Kidney (tissue), 11 donors: ENCODE data around the gene U2AF1. TPM values are rescaled to one million over a fixed set of nuclear protein-coding genes. Genes with fewer than 3 reads are reported as not detected.
"Not testable (repeated sequence)": the region's sequence is repeated elsewhere in the genome, so short reads cannot be mapped to it uniquely, and the experiment has no call there.

Source experiments
- DNase-seq, 5 donors: peaks; one replicate each; pipeline ENCODE4 v3.0.0-alpha.2; 2013 to 2020
- FAIRE-seq: peaks from 2 replicates; lab custom pipeline; 2012; peaks lifted over from hg19 to GRCh38; lab: Jason Lieb, UNC
- H3K27ac ChIP-seq, 2 donors: one replicate each; pipeline ENCODE4 v1.7.0; 2013; ENCODE audit warnings: low read depth in 2 of 2, low read length in 2 of 2, inconsistent platforms in 1 of 2
- H3K27me3 ChIP-seq: one replicate; pipeline ENCODE4 v1.7.1; 2013; ENCODE audit warnings: low read length, inconsistent platforms; ENCODE audit not compliant: control insufficient read depth, insufficient read depth
- H3K36me3 ChIP-seq, 3 donors: one replicate each; pipeline versions ENCODE4 v1.7.0 to v1.7.1; 2013; ENCODE audit warnings: low read length in 3 of 3, control low read depth in 1 of 3, inconsistent platforms in 1 of 3; ENCODE audit not compliant: insufficient read depth in 3 of 3, control insufficient read depth in 2 of 3
- H3K4me1 ChIP-seq, 3 donors: one replicate each; pipeline versions ENCODE4 v1.7.0 to v1.7.1; 2013; ENCODE audit warnings: low read length in 3 of 3, inconsistent platforms in 1 of 3, low read depth in 1 of 3; ENCODE audit not compliant: control insufficient read depth in 2 of 3, insufficient read depth in 2 of 3
- H3K4me3 ChIP-seq, 3 donors: one replicate each; pipeline versions ENCODE4 v1.7.0 to v1.8.1; 2013; ENCODE audit warnings: low read length in 3 of 3, control low read depth in 1 of 3, inconsistent platforms in 1 of 3
- H3K9ac ChIP-seq, 3 donors: one replicate each; pipeline versions ENCODE4 v1.7.0 to v1.7.1; 2013; ENCODE audit warnings: low read length in 3 of 3, control low read depth in 1 of 3, inconsistent platforms in 1 of 3
- H3K9me3 ChIP-seq, 3 donors: one replicate each; pipeline versions ENCODE4 v1.7.0 to v1.7.1; 2013; ENCODE audit warnings: low read length in 3 of 3, control low read depth in 1 of 3, inconsistent platforms in 1 of 3; ENCODE audit not compliant: control insufficient read depth in 2 of 3, insufficient read depth in 1 of 3
- intact Hi-C: fragments of 100-400 bp; cut with DNase I; formaldehyde crosslinking; loops from one replicate; pipeline ENCODE4 v1.11.1; 2022
- polyA plus RNA-seq: library from polyadenylated mRNA; stranded (reverse); fragments of 350-450 nt; fragmentation: Illumina TruSeq; extraction: RNeasy Lipid Tissue Mini Kit (QIAGEN cat#74804); gene quantifications from one replicate; pipeline ENCODE4 v1.2.3, GENCODE V29; 2014; ENCODE audit warnings: low read depth, low replicate concordance; ENCODE audit not compliant: insufficient read depth
- total RNA-seq: library from RNA; stranded (reverse); fragmentation: NEBNext Ultra II Directional; extraction: Animal tissue kit (Norgen Biotek cat#: 25700); gene quantifications from one replicate; pipeline ENCODE4 v1.2.1, GENCODE V29; 2021
- donor health status: control.
- donor health status: control.
- donor health status: DM: yes; HTN: yes; CAD: no.
- donor health status: Normal renal cell carcinoma (clear cell type).

U2AF1 gene
- total and polyA plus RNA-seq, 2 donors from 2014 or later: 15.7 to 44.7 TPM

DNA sequence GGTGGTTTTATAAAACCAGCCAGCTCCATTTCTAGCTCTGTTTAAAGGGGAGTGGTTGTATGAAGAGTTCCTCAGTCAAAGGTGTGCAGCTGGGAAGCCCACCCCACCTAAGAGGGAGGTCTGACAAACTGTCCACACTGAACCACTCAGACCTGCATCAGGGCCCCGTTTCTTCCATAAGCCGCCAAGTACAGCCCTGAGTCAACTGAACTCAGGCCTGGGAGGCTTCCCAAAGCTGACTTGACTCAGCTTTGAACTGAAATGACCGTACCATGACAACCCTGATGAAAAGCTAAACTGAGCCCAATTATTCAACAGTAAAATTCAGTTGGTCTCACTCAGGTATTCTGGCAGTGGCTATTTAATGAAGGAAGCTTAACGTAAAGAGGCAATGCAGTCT is 5.1 kb downstream of the U2AF1 start:
- H3K4me1 ChIP-seq, H3K36me3 ChIP-seq, H3K4me3 ChIP-seq, intact Hi-C loops, DNase-seq, H3K9ac ChIP-seq, H3K27me3 ChIP-seq, H3K9me3 ChIP-seq, H3K27ac ChIP-seq, FAIRE-seq: not testable (repeated sequence)

DNA sequence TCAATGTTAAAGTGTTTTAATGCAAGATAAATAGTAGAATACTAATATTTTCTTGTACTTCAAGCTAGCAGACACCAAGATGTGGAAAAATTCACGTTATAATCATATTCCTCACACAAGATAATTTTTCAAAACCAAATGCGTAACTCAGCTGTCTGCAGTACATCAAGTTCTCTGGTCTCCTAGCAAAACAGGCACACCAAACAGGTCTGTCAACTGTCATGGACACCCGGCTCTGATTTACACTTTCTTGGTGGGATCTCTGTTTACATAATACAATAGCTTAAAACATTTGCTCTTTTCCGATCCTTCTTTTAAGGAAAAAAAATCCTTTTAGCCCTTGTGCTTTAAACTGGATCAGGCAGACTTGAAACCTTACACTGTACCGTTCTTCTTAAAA is 5.7 kb downstream of the U2AF1 start:
- FAIRE-seq, H3K36me3 ChIP-seq, H3K4me1 ChIP-seq, H3K4me3 ChIP-seq, H3K27ac ChIP-seq, H3K9me3 ChIP-seq, H3K27me3 ChIP-seq, DNase-seq, intact Hi-C loops, H3K9ac ChIP-seq: not testable (repeated sequence)

DNA sequence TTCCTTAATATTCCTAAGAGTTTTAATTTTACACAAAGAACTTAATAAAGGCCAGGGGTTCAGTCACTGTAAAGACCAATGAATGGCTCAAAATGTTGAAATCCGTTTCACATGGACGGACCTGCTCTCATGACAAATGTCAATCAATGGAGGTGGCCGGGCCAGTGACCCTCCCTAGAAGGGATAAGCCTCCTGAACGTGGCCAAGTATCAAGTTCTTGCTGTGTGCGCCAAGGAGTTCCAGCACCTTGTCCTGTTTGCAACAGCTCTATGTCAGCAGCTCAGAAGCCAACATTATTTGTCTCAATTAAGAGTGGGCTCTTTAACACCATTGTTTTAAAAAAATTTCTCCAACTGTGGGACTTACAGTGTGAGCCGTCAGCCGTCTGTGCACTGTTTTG is 6.4 kb downstream of the U2AF1 start:
- intact Hi-C loops, FAIRE-seq, H3K4me1 ChIP-seq, H3K27ac ChIP-seq, H3K9me3 ChIP-seq, DNase-seq, H3K9ac ChIP-seq, H3K4me3 ChIP-seq, H3K36me3 ChIP-seq, H3K27me3 ChIP-seq: not testable (repeated sequence)

DNA sequence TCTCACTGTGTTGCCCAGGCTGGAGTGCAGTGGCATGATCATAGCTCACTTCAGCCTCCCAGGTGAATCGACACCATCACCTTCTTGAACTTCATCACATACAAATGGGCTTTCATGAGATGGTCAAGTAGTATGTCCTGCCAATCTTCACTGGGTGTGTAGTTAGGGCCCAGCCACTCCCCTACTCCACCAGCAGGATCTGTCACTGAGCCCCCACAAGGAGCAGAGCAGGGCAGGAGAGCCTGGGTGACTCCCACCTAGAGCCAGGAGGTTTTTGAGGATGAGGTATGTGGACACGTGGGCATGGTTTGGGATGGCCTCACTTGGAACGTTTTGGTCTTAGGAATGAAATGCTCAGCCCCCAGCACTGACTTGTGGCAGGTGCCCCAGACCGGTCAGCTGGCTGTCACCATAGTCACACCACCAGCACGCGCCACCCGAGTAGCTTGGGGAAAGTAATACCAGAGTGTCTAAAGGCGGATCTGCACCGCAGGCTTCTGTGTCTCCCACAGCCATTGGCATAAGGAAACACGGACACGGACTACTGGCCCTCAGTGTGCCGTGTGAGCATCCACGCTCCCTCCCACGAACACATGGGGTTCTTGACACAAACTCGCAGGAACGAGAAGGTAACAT is 15.3 kb downstream of the U2AF1 start:
- H3K4me1 ChIP-seq, DNase-seq, FAIRE-seq, intact Hi-C loops, H3K27ac ChIP-seq, H3K27me3 ChIP-seq, H3K36me3 ChIP-seq, H3K4me3 ChIP-seq, H3K9ac ChIP-seq, H3K9me3 ChIP-seq: not testable (repeated sequence)

DNA sequence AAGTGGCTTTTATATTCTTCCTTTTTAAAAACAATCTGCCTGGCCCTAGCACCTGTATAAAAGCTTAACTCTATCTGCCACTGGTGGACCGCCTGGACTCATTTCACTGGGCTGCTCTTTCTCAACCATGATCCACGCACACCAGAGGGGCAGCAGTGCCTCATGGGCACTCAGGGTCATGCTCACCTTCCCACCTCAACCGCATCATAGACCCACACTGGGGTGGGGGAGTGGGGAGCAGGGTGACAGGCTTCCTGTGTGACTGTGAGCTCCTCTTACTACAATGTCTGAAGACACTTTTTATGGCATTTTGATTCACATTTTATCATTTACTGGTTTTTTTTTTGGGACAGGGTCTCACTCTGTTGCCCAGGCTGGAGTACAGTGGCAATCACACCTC is 16.4 kb downstream of the U2AF1 start:
- H3K4me1 ChIP-seq, intact Hi-C loops, H3K27me3 ChIP-seq, FAIRE-seq, H3K9me3 ChIP-seq, H3K4me3 ChIP-seq, H3K9ac ChIP-seq, H3K27ac ChIP-seq, DNase-seq, H3K36me3 ChIP-seq: not testable (repeated sequence)

DNA sequence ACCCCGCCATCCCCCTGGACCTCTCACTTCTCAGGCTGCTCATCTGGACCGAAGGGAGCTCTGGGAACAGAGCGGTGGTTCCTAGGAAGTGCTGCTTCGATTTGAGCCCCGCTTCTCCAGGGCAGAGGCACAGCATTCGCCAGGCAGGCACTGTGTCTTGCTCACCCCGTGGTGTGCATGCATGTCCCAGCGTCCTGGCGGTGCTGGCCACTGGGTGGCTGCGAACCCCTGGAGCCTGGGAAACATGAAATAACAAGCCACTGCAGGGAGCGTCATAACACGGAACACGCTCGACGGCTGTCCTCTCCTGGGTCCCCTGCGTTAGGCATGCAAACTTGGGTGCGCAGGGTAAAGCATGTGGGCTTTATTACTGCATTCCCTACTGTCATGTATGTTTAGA is 17.9 kb downstream of the U2AF1 start:
- H3K27ac ChIP-seq, H3K36me3 ChIP-seq, H3K4me1 ChIP-seq, H3K27me3 ChIP-seq, DNase-seq, FAIRE-seq, H3K9ac ChIP-seq, intact Hi-C loops, H3K4me3 ChIP-seq, H3K9me3 ChIP-seq: not testable (repeated sequence)

DNA sequence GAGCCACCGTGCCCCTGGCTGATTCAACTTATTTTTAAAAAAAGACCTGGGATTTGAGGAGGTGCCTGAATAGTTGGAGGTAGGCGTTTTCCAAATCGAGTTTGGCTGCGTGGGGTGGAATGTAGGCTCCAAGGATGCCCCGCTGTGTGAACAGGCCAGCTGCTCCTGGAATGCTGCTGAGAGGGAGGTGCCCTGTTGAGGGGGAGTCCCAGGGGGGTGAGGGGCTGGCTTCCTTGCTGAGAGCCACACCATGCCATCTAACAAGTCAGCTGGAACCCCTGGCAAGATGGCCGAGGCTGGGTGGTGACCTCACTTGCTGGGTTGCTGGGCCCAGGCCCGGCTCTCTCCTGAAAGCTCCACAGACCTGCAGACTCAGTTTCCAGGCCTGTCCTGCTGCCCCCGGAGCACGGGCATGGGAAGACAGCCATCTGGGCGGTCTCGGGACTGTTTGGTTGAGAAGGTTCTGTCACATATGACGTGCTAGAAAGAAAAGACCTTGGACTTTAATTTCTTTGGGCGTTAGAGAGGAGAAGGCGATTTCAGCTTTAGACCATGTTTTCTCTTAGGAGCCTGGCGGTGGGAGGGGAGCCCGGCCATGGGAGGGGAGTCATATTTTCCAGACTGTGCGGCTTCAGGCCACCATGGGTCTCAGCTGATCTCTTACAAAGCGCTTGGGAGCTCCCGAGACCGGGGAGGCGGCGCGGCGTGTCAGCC is 24.6 kb downstream of the U2AF1 start:
- H3K27ac ChIP-seq, H3K9me3 ChIP-seq, DNase-seq, H3K4me1 ChIP-seq, intact Hi-C loops, FAIRE-seq, H3K27me3 ChIP-seq, H3K4me3 ChIP-seq, H3K36me3 ChIP-seq, H3K9ac ChIP-seq: not testable (repeated sequence)

DNA sequence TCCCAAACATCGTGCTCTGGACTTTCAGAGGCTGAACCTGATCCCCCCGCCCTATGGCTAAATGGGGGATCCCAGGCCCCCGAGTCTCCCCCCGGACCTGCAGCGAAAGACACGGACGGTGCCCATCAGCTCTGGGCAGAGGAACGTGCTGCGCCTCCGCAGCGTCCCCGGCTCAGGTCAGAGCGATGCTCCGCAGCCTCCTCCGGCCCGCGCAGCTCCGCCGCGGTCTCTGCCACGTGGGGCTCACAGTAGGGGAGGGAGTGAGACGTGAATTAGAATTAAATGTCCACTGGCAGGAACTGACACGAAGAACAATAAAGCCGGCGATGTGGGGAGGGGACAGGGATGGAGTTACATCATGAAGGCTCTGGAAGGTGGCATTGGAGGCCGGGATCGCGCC is 30.7 kb downstream of the U2AF1 start:
- not testable (repeated sequence) for FAIRE-seq, H3K4me3 ChIP-seq

More for the DNA sequence above, 30.7 kb downstream of the U2AF1 start:
- H3K9me3 ChIP-seq, H3K4me1 ChIP-seq, H3K27me3 ChIP-seq, H3K36me3 ChIP-seq, intact Hi-C loops, H3K27ac ChIP-seq, H3K9ac ChIP-seq: not testable (repeated sequence)
- DNase-seq: peak in 1 of 5 donors; percentile 27
